Fibroblast of lung (primary cell): ENCODE results near the gene IL20RA. TPM values are rescaled to one million over a fixed set of nuclear protein-coding genes. Genes with fewer than 3 reads are reported as not detected.

Experiments used
- DNase-seq, 2 donors: peaks; one replicate each; pipeline versions ENCODE4 v3.0.0 to v3.0.0-alpha.2; 2010; ENCODE audit warnings: low read depth in 2 of 2
- H2AFZ ChIP-seq: 2 replicates; pipeline ENCODE4 v1.5.1; 2012; ENCODE audit warnings: low read length, control low read depth, inconsistent platforms
- H3K27ac ChIP-seq: 2 replicates; pipeline ENCODE4 v1.5.1; 2011; ENCODE audit warnings: low read length, control low read depth; ENCODE audit not compliant: insufficient read depth
- H3K27me3 ChIP-seq: 2 replicates; pipeline ENCODE4 v1.5.1; 2011; ENCODE audit warnings: mild to moderate bottlenecking, low read length; ENCODE audit not compliant: control insufficient read depth, insufficient read depth
- H3K36me3 ChIP-seq: 2 replicates; pipeline ENCODE4 v1.5.1; 2011; ENCODE audit warnings: low read length; ENCODE audit not compliant: control insufficient read depth, insufficient read depth
- H3K4me1 ChIP-seq: 2 replicates; pipeline ENCODE4 v1.5.1; 2011; ENCODE audit warnings: low read length; ENCODE audit not compliant: control insufficient read depth, insufficient read depth; ENCODE audit errors: extremely low read depth
- H3K4me2 ChIP-seq: 2 replicates; pipeline ENCODE4 v1.5.1; 2011; ENCODE audit warnings: low read length, control low read depth; ENCODE audit not compliant: insufficient read depth; ENCODE audit errors: extremely low read depth
- H3K4me3 ChIP-seq, 4 experiments: fragments of 200-600 bp in 1 of 4; sonication (generic) in 1 of 4; replicated peaks in 1 of 4; 2 replicates each; pipeline ENCODE4 v1.5.1; 2011 to 2016; ENCODE audit warnings: low read length in 4 of 4, low read depth in 3 of 4, mild to moderate bottlenecking in 3 of 4, control low read depth in 2 of 4, inconsistent platforms in 1 of 4, mixed read lengths in 1 of 4; ENCODE audit not compliant: insufficient read depth in 1 of 4; ENCODE audit errors: control extremely low read depth in 1 of 4
- H3K79me2 ChIP-seq: 2 replicates; pipeline ENCODE4 v1.5.1; 2012; ENCODE audit warnings: mild to moderate bottlenecking, low read length, inconsistent platforms; ENCODE audit not compliant: control insufficient read depth, insufficient read depth
- H3K9ac ChIP-seq: 2 replicates; pipeline ENCODE4 v1.5.1; 2011; ENCODE audit warnings: mild to moderate bottlenecking, low read length, control low read depth; ENCODE audit not compliant: insufficient read depth
- H3K9me3 ChIP-seq: 2 replicates; pipeline ENCODE4 v1.5.1; 2012; ENCODE audit warnings: low read depth, low read length; ENCODE audit not compliant: control insufficient read depth, insufficient read depth
- H4K20me1 ChIP-seq: 2 replicates; pipeline ENCODE4 v1.5.1; 2011; ENCODE audit warnings: low read length; ENCODE audit not compliant: control insufficient read depth, insufficient read depth; ENCODE audit errors: extremely low read depth
- EZH2 ChIP-seq: IDR thresholded peaks from 2 replicates; pipeline ENCODE4 v1.5.1; 2012; ENCODE audit warnings: low read length, control low read depth, mild to moderate bottlenecking; ENCODE audit errors: missing control alignments
- polyA plus RNA-seq, 2 donors: library from polyadenylated mRNA; depleted of rRNA in 1 of 2; stranded (reverse) in 1 of 2; unstranded in 1 of 2; fragments of >200 nt; gene quantifications; 2 replicates each; pipeline ENCODE4 v1.2.1, GENCODE V29; 2011 to 2012; ENCODE audit warnings: missing spikeins in 1 of 2
- total RNA-seq: library from RNA; depleted of rRNA; stranded (reverse); fragments of >200 nt; gene quantifications from 2 replicates; pipeline ENCODE4 v1.2.1, GENCODE V29; 2014
- TF ChIP-seq, protein P1 (sequence below), 2 donors: IDR thresholded peaks in 1 of 2; conservative IDR thresholded peaks in 1 of 2; 1 replicate in 1 of 2; 2 replicates in 1 of 2; pipeline ENCODE4 v1.5.1; 2011 to 2012; ENCODE audit warnings: low read length in 2 of 2, control low read depth in 1 of 2, inconsistent platforms in 1 of 2, low read depth in 1 of 2, mild to moderate bottlenecking in 1 of 2

Gene IL20RA
- total and polyA plus RNA-seq, 2 donors (not counting 1 experiment from before 2014, with no cell fraction given) = 0.10 to 0.33 TPM

DNA sequence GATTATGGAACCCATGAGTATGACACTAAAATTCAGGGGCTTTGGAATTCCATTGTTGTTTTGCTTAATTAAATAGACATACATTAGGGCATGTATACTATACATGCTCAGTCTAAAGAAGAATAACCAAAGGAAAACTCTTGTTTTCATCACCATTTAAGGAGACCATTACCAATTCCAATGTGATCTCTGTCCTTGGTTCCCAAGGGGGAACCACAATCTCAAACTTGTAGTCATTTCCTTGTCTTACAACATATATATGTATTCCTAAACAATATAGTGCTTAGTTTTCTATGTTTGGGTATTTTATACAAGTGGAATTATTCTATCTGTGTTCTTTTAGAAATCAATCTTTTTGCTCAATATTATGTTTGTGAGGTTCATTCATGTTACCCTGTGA is 49.2 kb downstream of the IL20RA start:
- TF ChIP-seq, protein P1, sequence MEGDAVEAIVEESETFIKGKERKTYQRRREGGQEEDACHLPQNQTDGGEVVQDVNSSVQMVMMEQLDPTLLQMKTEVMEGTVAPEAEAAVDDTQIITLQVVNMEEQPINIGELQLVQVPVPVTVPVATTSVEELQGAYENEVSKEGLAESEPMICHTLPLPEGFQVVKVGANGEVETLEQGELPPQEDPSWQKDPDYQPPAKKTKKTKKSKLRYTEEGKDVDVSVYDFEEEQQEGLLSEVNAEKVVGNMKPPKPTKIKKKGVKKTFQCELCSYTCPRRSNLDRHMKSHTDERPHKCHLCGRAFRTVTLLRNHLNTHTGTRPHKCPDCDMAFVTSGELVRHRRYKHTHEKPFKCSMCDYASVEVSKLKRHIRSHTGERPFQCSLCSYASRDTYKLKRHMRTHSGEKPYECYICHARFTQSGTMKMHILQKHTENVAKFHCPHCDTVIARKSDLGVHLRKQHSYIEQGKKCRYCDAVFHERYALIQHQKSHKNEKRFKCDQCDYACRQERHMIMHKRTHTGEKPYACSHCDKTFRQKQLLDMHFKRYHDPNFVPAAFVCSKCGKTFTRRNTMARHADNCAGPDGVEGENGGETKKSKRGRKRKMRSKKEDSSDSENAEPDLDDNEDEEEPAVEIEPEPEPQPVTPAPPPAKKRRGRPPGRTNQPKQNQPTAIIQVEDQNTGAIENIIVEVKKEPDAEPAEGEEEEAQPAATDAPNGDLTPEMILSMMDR (conservative IDR thresholded peaks at IDR 0.05 in 1 of 2, IDR thresholded peaks at IDR 0.05 in 1 of 2; ENCODE audit: low read depth in 1 of 2, low read length in 2 of 2) = no peak
- no peak for TF ChIP-seq EZH2

DNA sequence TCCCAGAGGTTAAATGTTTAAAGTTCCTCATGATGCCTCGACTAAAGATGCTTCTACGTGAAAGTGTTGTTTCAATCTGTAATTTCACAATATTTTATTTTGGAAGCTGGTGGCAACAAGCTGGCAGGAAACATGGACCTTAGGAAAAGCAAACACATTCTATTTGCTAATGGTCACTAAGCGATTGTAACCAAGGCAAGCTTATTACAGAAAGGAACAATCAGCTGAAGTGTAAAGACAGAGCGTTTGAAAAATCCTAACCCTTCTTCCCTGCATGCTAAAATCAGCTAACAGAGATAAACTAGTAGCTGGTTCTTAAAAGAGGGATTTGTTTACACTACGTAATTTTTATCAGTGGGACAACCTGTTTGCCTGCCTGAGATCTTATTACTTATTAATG is 50.0 kb downstream of the IL20RA start:
- H3K4me2 ChIP-seq = no peak overlapping the region
- no peaks in the 10 kb centered on the region for H4K20me1 ChIP-seq
- no peaks in the 10 kb centered on the region for H3K9me3 ChIP-seq
- no peak for TF ChIP-seq EZH2
- TF ChIP-seq, protein P1 (conservative IDR thresholded peaks at IDR 0.05 in 1 of 2, IDR thresholded peaks at IDR 0.05 in 1 of 2; ENCODE audit: low read depth in 1 of 2, low read length in 2 of 2) = no peak
- H3K27me3 ChIP-seq = peaks cover 4% of the 10 kb centered on the region
- no peaks in the 10 kb centered on the region for H3K36me3 ChIP-seq
- no peak overlapping the region for H2AFZ ChIP-seq
- H3K27ac ChIP-seq = no peak overlapping the region
- no peak overlapping the region for H3K9ac ChIP-seq
- no peaks in the 10 kb centered on the region for H3K79me2 ChIP-seq
- no peak for DNase-seq
- H3K4me3 ChIP-seq = no peak overlapping the region
- no peaks in the 10 kb centered on the region for H3K4me1 ChIP-seq

More for the DNA sequence above, 49.2 kb downstream of the IL20RA start:
- no peaks in the 10 kb centered on the region for H3K79me2 ChIP-seq
- no peak overlapping the region for H3K4me2 ChIP-seq
- H4K20me1 ChIP-seq = no peaks in the 10 kb centered on the region
- DNase-seq = no peak
- H2AFZ ChIP-seq = no peak overlapping the region
- no peaks in the 10 kb centered on the region for H3K36me3 ChIP-seq
- H3K27me3 ChIP-seq = peaks cover 3% of the 10 kb centered on the region
- H3K4me1 ChIP-seq = no peaks in the 10 kb centered on the region
- no peak overlapping the region for H3K27ac ChIP-seq
- no peak overlapping the region for H3K9ac ChIP-seq
- no peaks in the 10 kb centered on the region for H3K9me3 ChIP-seq
- no peak overlapping the region for H3K4me3 ChIP-seq

DNA sequence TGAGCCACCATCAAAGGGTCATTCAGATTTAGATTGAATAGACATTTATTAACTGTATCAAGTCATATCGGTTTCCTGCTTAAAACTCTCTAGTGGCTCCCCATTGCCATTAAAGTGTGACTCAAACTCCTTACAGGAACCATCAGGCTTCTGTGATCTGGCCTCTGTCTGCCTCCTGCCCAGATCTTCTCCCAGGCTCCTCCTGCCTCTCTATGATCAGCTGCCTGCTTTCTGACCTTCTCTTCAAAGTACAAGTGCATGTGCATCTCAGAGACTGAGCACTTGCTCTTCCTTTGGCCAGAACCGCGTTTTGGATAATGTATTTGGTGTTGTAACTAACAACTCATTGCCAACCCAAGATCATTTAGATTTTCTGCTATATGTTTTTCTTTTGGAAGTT is 52.7 kb downstream of the IL20RA start:
- DNase-seq = no peak
- no peaks in the 10 kb centered on the region for H3K9me3 ChIP-seq
- no peaks in the 10 kb centered on the region for H3K4me1 ChIP-seq
- H3K4me3 ChIP-seq = no peak overlapping the region
- H4K20me1 ChIP-seq = no peaks in the 10 kb centered on the region
- no peak overlapping the region for H3K4me2 ChIP-seq
- TF ChIP-seq, protein P1 (conservative IDR thresholded peaks at IDR 0.05 in 1 of 2, IDR thresholded peaks at IDR 0.05 in 1 of 2; ENCODE audit: low read depth in 1 of 2, low read length in 2 of 2) = no peak
- no peaks in the 10 kb centered on the region for H3K79me2 ChIP-seq
- no peak overlapping the region for H3K9ac ChIP-seq
- no peak overlapping the region for H2AFZ ChIP-seq
- no peak overlapping the region for H3K27ac ChIP-seq
- H3K27me3 ChIP-seq = peaks cover 9% of the 10 kb centered on the region
- H3K36me3 ChIP-seq = no peaks in the 10 kb centered on the region
